Stimulated activated CD4-positive, alpha-beta T cell treated with anti-CD3 and anti-CD28 coated beads, Interleukin-12 subunit alpha, Interleukin-12 subunit beta, amount 100 ng/mL, for 48 hours (primary cell): ENCODE results near the gene THRB.
"Not testable (repeated sequence)": the region's sequence is repeated elsewhere in the genome, so short reads cannot be mapped to it uniquely, and the experiment has no call there.

Experiments used
- DNase-seq, 3 donors: peaks; one replicate each; pipeline ENCODE4 v3.0.0-alpha.2; 2020; ENCODE audit warnings: low read depth in 2 of 3, low spot score in 1 of 3

THRB gene

DNA sequence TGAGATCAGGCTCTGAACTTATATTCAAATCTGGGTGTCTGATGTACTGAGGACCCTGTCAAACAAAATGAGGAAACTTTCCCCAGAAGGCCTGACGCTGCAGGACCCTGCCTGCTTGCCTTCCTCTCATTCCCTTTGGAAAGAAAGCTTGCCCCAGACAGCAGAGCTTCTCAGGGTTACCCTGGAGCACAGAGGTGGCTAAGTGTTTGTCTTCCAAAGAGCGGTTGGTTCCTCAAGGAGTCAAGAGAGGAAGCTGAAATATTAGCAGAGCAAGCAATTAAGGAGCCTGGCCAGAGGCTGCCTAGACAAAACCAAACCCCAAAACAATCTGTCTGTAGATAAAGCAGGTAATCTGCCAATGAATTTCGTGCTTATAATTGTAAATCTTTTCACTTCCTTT lies 374.2 kb downstream of the THRB start:
- DNase-seq = no peak

DNA sequence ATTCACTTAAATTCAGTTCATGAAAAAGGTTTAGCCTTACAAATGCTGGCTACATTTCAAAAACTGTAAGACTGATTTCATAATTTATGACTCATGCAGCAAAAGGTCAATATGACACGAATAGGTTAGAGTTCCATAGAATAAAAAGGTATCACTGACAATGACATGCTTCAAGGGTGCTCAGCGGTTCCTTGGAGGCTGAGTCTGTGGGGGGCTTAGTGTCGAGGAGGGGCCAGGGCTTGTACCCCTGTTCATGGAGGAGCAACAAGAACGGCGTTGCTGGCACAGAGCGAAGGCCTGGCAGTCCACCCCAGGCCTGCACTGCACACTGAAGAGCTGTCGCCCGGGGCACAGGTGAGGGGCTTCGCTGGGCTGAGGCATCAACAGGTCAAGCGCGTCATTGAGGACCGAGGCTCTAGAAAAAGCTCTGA lies 375.3 kb downstream of the THRB start:
- DNase-seq = no peak

DNA sequence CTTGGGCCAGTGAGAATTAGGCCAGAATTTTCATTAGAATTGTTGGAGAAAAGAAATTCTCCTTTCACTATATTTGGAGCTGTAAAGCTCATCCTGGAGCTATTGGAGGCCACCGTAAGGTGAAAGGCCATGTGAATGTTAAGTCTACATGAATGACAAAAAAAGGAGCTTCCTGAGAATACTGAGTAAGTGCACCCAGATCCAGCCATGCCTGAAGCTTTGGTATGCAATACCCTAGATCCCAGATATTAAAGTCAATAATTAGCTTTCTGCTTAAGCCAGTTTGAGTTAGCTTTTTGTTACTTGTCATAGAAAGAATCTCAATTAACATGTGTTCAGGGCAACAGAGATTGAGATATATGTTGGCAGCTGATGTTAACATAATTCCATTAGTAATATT lies 377.1 kb downstream of the THRB start:
- DNase-seq = no peak

- DNase-seq = no peak
These were observed 382.9 kb downstream of the THRB start for GRCh38 chr3:24111711-24112110.

DNA sequence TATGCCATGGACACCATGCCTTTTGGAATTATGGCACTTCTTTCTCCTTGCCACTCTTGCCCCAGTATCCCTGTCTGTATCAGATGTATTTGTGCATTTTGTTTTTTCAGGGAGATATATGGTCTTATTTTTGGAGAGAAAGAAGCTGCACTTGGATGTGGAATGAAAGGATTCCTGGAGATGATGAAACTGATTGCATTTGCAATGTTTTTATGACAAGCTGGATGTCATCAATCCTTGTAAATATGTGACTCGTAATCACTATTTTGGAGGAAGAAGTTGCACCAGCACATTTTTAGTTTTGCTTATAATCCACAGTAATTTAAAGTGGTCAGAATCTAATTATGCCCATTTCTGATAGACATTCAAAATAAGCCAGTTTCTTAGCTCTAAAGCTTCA lies 384.6 kb downstream of the THRB start:
- DNase-seq = no peak

DNA sequence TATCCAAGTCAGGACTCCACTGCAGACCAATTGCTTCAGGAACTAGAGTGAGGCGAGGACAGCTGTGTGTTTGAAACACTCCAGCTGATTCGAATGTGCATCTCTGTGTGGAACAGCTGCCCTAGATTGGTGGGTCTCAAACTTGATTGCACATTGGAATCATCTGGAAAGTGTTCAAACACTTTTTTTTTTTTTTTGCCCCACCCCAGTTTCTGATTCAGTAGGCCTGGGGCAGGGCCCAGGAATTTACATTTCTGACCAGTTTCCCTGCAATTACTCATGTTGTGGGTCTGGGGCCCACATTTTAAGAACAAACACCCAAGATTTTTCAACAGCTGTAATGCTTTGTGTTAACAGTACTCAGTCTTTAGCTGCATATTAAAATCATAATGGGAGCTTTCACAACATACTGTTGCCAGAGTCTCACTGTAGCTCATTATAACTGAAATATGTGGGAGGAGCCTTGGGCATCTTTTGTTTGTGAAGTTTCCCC lies 392.9 kb downstream of the THRB start:
- DNase-seq = no peak

DNA sequence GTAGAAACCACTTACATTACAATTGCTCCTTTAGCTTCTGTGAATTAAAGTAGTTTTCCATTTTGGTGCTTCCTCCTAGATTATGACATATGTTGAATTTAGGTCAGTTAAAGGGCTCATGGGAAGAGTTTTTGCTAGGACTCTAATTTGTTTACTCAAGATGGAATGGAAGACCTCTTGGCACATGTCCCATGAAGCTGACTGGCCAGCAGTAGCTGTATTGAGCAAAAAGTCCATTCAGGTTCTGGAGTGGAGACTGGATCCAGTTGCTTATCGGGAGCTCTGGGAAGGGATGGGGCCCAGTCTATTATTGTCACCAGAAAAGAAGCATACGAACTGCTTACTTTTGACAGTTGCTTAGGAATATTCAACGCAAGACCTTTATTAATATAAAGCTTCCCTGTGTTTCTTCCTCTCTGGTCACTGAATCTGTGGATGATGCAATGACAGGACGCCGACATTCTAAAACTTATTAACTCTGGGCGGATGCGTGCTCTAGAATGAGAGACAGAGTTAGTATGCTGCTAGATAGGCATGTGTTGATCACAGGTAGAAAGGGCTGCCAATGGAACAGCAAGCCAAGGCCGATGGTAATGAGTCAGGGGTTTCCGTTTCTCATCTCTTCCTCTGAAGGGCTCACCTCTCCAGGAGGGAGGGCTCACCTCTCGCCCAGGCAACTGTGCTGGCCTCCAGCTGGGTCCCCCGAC lies 393.8 kb downstream of the THRB start:
- DNase-seq = no peak

GRCh38 chr3:24096695-24097290 lies 397.9 kb downstream of the THRB start:
- no peak for DNase-seq

- DNase-seq = no peak
These were observed 398.4 kb downstream of the THRB start for GRCh38 chr3:24096271-24096670.

DNA sequence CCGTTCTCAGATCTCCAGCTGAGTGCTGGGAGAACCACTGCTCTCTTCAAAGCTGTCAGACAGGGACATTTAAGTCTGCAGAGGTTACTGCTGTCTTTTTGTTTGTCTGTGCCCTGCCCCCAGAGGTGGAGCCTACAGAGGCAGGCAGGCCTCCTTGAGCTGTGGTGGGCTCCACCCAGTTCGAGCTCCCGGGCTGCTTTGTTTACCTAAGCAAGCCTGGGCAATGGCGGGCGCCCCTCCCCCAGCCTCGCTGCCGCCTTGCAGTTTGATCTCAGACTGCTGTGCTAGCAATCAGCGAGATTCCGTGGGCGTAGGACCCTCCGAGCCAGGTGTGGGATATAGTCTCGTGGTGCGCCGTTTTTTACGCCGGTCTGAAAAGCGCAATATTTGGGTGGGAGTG lies 399.8 kb downstream of the THRB start:
- not testable (repeated sequence) for DNase-seq

DNA sequence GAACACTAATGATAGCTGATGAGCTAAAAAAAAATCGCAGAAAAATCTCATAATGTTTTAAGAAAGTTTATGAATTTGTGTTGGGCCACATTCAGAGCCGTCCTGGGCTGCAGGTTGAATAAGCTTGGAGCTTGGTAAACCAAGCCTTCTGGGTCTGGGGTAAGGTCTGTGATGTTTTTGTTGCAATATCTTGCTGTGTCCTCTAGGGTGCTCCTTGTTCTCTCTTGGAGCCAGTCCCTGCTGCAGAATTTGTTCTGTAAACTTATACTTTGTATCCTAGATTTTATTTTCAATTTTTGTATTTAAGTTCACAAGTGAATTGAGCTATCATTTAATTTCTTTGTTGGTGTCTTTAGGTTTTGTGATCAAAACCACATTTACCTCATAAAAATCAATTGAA lies 405.9 kb downstream of the THRB start:
- no peak for DNase-seq

GRCh38 chr3:24087469-24087868 lies 407.2 kb downstream of the THRB start:
- DNase-seq = no peak

DNA sequence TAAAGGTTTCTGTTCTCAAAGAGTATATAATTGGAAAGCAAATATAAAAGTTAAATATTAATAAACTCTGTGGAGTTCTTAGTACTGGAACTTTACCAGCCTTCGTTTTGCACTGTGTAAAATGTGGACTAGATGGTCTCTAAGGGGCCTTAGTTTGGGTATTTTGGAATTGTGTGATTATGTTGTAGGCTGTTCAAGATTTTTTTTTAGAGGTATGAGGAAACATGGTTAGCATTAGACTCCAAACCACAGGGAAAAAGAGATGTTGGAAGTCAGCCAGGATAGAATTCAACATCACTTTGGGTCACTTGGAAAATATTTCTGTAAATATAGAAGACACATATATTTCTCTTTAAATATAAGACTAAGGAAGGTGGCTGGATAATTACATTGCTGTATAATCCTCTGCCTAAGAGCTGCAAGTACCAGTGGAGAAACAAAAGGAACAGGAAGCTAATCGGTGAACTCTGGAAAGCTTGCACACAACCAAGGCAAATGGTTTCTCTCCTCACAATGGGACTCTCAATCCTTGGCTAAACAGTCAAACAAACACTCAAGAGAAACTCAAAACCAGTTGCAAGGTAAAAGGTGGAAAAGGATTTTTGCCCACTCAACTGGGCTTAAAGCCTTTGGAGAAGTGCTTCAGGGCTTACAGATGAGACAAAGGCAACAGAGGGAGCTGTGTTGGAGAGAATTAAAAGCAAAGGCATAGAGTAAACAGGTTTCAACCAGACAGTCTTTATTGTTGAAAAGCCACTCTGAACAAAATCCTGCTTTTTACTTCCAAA lies 407.8 kb downstream of the THRB start:
- DNase-seq = no peak

DNA sequence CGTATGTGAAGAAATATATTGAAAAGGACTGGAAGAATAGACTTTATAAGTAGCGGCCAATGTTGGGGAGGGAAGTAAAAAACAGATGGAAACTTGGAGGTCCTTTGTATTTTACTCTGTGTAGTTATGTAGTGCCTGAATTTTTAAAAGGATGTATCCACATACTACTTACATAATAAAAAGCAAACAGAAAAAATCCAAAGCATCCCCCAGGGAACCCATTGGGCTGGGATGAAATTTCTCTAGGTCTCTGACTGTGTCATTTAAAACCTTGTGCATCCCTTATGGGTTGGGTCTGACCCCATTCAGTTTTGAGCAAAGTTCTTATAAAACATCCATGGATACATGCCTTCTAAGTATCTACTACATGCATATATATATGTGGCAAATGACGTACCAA lies 408.4 kb downstream of the THRB start:
- no peak for DNase-seq

DNA sequence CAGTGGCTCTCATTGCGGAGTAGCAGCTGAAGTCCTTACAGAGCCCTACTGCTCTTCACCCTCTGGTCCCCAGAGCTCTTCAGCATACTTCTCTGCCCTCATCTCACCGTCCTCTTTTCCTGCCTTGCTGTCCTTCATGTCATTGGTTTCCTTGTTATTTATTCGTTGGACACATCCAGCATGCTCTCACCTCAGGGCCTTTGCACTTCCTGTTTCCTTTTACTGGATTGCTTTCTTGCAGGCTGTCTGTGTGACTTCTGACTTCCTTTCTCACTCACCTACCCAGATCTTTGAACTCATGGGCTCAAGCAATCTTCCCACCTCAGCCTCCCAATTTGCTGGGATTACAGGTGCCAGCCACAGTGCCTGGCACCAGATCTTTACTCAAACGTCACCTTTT lies 422.5 kb downstream of the THRB start:
- DNase-seq = no peak

DNA sequence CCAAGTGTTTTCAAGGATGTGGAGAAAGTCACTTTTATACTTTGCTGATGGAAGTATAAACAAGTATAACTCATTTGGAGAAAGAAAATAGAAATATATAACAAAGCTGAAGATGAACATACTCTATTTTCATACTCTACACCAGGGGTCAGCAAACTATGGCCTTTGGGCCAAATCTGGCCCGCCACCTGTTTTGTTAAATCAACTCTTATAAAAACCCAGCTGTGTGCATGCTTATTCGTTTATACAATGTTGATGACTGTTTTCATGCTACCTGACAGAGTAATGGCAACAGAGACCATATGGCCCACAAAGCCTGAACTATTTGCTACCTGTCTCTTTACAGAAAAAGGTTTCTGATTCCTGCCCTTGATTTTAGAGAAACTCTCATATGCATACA lies 425.6 kb downstream of the THRB start:
- DNase-seq = no peak

DNA sequence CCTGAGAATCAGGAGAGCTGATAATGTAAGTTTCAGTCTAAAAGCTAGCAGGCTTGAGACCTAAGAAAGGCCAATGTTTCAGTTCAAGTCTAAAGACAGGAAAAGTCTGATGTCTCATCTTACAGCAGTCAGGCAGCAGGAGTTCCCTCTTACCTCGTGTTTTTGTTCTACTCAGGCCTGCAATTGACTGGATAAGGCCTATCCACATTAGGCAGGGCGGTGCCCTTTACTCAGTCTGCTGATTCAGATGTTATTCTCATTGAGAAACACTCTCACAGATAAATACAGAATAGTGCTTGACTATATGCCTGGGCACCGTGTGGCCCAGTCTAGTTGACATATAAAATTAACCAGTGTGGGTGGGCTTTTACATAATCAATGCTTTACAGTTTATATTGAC lies 427.2 kb downstream of the THRB start:
- no peak for DNase-seq
